EH (cell line): ENCODE measurements around the gene ENTREP3.

Experiments
- DNase-seq: peaks from one replicate; pipeline ENCODE4 v3.0.0-alpha.2; 2015; ENCODE audit warnings: low read depth

Gene ENTREP3

GRCh38 chr1:155198547-155198906 is 56.8 kb downstream of the ENTREP3 start:
- DNase-seq, result no peak

DNA sequence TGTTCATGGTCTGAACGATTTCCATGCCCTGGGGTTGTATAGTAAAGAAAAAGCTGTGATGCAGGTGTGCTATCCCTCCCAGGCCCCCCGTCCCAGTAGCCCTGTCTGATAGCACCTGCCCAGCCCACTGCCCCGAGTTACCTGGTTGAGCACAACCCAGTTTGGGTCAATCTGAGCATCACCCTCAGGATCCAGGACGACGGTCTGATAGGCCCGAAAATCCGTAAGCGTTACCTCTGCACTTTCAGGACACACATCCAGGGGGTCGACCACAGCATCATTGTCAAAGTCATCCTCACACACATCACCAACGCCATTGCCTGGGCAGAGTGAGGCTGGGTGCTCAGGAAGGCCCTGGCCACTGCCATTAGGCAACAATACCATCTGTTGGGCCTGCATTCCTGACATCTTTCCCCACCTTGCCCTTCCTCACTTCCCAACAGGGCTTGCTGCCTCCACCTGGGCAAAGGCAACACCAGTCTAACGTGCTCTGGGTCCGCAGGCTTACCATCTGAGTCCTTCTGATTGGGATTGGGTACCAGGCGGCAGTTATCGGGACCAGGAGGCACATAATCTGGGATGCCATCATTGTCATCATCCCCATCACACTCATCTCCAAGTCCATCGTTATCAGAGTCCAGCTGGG is 57.3 kb downstream of the ENTREP3 start:
- DNase-seq, result no peak
